Muscle of arm (tissue), 12 donors: ENCODE data around the gene HSP90AA1. TPM values are rescaled to one million over a fixed set of nuclear protein-coding genes. Genes with fewer than 3 reads are reported as not detected.

Experiments
- DNase-seq: peaks from one replicate; pipeline ENCODE4 v3.0.0-alpha.2; 2013
- polyA plus RNA-seq, 12 donors: library from polyadenylated mRNA; unstranded; fragments of 120-200 nt; gene quantifications; one replicate each; pipeline ENCODE4 v1.2.1, GENCODE V29; 2013; ENCODE audit not compliant: insufficient read length in 12 of 12

HSP90AA1 gene
- polyA plus RNA-seq, 12 donors = 263 to 396 (median 339) TPM

DNA sequence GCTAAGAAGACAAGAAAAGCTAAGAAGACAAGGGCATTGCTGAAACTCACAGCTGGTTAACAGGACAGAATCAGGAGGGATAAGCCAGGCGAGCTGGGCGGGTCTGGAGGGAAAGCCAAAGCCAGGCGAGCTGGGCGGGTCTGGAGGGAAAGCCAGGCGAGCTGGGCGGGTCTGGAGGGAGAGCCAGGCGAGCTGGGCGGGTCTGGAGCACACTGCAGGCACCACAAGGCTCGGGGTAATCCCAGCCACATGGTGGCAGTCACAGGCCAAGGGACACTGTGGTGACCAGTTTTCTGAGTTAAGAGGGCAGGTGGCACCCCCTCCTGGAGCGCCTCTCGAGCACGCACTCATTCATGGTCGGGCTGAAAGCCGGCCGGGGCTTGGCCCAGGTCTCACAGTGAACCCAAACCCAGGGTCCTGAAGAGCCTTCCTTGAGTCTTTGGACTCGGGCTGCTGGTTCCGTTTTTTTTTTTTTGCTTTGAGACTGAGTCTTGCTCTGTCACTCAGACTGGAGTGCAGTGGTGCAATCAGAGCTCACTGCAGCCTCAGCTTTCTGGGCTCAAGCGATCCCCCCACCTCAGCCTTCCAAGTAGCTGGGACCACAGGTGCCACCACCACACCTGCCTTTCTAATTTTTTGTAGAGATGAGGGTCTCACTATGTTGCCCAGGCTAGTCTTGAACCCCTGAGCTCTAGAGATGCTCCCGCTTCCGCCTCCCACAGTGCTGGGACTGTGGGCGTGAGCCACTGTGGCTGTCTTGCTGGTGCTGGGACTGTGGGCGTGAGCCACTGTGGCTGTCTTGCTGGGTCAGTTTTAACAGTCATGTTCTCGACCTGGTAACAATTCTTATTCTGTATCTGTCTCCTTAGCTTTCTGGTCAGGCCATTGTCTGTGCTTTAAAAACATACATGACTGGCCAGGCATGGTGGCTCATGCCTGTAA is 40.2 kb downstream of the HSP90AA1 start:
- peak; percentile 77 for DNase-seq

- DNase-seq = no peak
Observed at GRCh38 chr14:102044566-102044965, 42.3 kb downstream of the HSP90AA1 start.

DNA sequence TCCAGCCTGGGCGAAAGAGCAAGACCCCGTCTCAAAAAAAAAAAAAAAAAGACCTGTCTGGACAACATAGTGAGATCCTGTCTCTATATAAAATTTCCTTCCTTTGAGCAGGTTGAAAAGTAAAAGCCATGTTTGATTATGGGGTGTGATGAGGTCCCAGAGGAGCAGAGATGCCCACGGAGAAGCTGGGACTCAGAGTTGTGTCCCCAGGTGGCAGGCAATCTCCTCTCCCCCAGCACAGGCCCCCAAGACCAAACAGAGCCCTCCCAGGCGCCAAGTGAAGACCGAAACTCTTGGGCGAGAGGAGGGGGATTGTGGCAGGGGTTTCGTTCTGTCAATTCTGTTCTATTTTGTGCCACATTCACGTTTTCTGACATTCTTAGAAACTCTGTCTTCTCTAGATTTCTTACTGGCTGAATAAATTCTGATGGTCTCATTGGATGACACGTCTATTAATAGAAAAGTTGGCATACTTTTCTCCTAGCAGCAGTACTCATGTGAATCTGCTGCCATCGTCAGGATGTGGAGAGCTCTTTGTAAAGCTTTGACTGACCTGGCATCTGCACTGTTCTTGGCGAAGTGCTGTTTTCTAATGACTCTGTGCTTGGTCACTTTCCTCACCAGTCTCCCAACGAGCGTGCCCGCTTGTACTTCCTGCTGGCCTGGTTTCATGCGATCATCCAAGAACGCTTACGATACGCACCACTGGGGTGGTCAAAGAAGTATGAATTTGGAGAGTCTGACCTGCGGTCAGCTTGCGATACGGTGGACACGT is 43.4 kb downstream of the HSP90AA1 start:
- DNase-seq = no peak

DNA sequence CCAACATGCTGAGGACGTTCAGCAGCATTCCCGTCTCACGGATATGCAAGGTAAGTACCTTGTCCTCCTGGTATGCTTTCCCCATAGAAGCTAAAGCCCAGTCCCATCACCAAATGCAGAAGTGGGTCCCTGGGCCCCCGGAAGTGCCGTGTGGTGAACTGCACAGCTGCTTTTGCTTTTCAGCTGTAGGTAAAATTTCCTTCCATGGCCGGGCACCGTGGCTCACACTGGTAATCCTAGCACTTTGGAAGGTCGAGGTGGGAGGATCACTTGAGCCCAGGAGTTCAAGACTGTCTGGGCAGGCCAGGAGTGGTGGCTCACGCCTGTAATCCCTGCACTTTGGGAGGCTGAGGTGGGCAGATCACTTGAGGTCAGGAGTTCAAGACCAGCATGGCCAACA is 44.1 kb downstream of the HSP90AA1 start:
- no peak for DNase-seq

- DNase-seq = no peak
Observed at GRCh38 chr14:102040153-102040552, 46.7 kb downstream of the HSP90AA1 start.

GRCh38 chr14:102039157-102039556 is 47.7 kb downstream of the HSP90AA1 start:
- no peak for DNase-seq

GRCh38 chr14:102037686-102038085 is 49.2 kb downstream of the HSP90AA1 start:
- DNase-seq = no peak

DNA sequence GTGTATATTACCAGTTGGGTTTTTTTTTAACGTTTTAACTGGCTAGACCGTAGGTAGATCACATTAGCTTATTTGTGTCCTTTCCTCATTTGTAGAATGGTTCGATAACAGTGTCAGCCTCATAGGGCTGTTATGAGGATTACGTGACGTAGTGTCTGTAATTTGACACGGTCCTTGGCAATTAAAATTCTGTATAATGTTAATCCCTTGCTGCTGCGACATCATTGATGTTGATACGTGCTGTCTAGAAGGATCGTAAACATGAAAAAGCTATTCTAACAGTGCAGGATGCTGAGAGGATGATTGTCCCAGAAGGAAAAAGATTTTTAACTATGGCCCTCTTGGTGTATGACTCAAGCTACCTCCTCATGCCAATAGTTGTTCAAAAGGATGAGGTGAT is 50.9 kb downstream of the HSP90AA1 start:
- DNase-seq = no peak

DNA sequence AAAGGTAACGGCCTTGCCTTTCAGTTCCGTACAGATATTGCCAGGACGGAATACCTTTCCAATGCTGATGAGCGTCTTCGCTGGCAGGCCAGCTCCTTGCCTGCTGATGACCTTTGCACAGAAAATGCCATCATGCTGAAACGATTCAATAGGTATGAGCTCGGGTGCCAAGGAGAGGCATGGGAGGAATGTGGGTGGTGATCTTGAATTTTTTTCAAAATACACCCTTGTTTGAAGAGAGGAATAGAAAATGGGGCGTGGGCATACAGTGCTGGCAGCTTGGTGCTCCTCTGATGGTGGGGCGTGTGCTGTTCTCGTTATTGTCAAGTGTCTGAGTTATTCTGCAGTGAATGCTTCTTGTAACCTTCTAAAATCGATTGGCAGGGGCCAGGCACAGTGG is 52.5 kb downstream of the HSP90AA1 start:
- DNase-seq = no peak

DNA sequence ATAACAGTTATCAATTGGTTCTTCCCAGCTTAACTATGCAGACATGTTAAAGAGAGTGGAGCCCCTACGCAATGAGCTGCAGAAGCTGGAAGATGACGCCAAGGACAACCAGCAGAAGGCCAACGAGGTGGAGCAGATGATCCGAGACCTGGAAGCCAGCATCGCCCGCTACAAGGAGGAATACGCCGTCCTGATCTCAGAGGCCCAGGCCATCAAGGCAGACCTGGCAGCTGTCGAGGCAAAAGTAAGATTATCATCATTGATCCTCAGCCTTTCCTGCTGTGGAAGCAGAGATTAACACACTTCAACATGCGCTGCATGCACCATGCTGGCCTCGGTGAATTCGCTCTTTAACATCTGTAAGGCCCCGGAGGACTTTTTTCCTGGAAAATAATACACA is 53.6 kb downstream of the HSP90AA1 start:
- no peak for DNase-seq

Other genes starting within 250 kb of the HSP90AA1 start
- 100 to 1,000 TPM in 11 of 12 donors, not detected in 1; 256 to 329 (median 278) TPM for gene DYNC1H1, start 122.5 kb downstream of the HSP90AA1 start, polyA plus RNA-seq
- 10 to 100 TPM in 11 of 12 donors, not detected in 1; 22.5 to 45.4 (median 25.4) TPM for gene WDR20, start 52.9 kb upstream of the HSP90AA1 start, polyA plus RNA-seq
- gene MOK, start 218.1 kb upstream of the HSP90AA1 start, polyA plus RNA-seq = 10 to 100 TPM in 4 of 12 donors, 1 to 10 TPM in 7, not detected in 1; 6.7 to 21.7 (median 8.1) TPM
- gene ZNF839, start 232.7 kb upstream of the HSP90AA1 start, polyA plus RNA-seq = 10 to 100 TPM in 8 of 12 donors, 1 to 10 TPM in 3, not detected in 1; 8.2 to 21.5 (median 11.9) TPM